ENCODE measurements around the gene EFEMP2.

DNA sequence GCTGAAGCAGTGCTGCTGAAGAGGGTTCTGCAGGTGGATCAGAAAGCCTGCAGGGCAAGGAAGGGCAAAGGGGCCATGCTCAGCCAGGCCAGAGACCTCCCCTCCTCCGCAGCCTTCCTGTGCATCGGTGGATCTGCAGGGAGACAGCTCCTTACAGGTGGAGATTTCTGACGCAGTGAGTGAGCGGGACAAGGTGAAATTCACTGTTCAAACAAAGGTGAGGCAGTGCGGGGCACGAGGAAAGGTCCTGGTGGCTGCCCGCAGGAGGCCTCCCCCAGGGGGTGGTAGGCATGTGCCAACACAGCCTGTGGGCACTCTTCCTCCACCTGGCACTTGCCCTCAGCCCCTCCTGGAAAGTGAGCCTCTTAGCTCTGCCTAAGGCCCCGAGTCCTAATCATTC lies 23.2 kb downstream of the EFEMP2 start:
- no peak for TF ChIP-seq EZH2 (IDR thresholded peaks at IDR 0.05; ENCODE audit: low read length, missing control alignments)
- TF ChIP-seq, protein P1, sequence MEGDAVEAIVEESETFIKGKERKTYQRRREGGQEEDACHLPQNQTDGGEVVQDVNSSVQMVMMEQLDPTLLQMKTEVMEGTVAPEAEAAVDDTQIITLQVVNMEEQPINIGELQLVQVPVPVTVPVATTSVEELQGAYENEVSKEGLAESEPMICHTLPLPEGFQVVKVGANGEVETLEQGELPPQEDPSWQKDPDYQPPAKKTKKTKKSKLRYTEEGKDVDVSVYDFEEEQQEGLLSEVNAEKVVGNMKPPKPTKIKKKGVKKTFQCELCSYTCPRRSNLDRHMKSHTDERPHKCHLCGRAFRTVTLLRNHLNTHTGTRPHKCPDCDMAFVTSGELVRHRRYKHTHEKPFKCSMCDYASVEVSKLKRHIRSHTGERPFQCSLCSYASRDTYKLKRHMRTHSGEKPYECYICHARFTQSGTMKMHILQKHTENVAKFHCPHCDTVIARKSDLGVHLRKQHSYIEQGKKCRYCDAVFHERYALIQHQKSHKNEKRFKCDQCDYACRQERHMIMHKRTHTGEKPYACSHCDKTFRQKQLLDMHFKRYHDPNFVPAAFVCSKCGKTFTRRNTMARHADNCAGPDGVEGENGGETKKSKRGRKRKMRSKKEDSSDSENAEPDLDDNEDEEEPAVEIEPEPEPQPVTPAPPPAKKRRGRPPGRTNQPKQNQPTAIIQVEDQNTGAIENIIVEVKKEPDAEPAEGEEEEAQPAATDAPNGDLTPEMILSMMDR (conservative IDR thresholded peaks at IDR 0.05 in 1 of 2, IDR thresholded peaks at IDR 0.05 in 1 of 2; ENCODE audit: low read depth in 1 of 2, low read length in 2 of 2): no peak
